Measurements from ENCODE around the gene MYO1F. TPM values are rescaled to one million over a fixed set of nuclear protein-coding genes. Genes with fewer than 3 reads are reported as not detected.

The MYO1F gene
- polyA plus RNA-seq, 1 donor (not counting 4 experiments of a cell fraction or from before 2014, with no cell fraction given) = 0.14 TPM

DNA sequence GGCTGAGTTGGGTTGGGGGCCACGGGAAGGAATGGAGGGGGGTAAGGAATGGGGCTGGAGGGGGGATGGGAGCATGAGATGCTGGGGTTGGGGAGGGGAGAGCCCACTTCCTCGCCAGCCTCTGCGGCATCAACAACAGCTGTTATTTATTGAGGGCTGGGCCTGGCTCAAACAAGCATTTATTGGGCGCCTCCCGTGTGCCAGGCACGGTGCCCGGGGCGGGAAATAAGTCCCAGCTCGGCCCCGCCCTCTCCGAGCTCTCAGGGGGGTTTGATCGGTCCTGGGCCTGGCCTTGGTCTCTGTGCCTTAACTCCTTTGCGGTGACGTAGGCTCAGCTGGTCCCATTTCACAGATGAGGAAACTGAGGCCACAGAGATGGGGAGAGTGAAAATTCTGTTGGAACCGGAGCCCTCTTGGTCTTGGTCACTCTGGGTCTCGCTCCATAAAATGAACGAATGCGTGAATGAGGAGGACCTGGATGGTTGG is 34.2 kb upstream of the MYO1F start:
- FAIRE-seq = no peak
- dilution Hi-C loops (cut with MboI; ENCODE audit: extremely low pct_ligation_motif_present, low sequenced_read_pairs) = no loop called here
- Histone ChIP-seq H3K9ac (ENCODE audit: control insufficient read depth, extremely low read depth, insufficient read depth, low read length) (no peak overlapping the region), H3K79me2 (ENCODE audit: control insufficient read depth, insufficient read depth, low read length) (no peaks in the 10 kb centered on the region), H4K20me1 (ENCODE audit: control insufficient read depth, extremely low read depth, insufficient read depth, low read length) (no peaks in the 10 kb centered on the region), H2AFZ (ENCODE audit: control insufficient read depth, low read length) (no peak overlapping the region), H3K4me1 (ENCODE audit: control insufficient read depth, extremely low read depth, insufficient read depth, low read length) (no peaks in the 10 kb centered on the region), H3K4me3 (ENCODE audit: control insufficient read depth in 2 of 3, extremely low read depth in 1 of 3, insufficient read depth in 2 of 3, low read depth in 1 of 3, low read length in 3 of 3) (no peak overlapping the region), H3K4me2 (ENCODE audit: control insufficient read depth, extremely low read depth, insufficient read depth, low read depth, low read length) (no peak overlapping the region), H3K9me1 (ENCODE audit: control insufficient read depth, extremely low read depth, insufficient read depth, low read length) (no peaks in the 10 kb centered on the region), H3K27me3 (ENCODE audit: control insufficient read depth, extremely low read depth, insufficient read depth, low read length) (peaks cover 19% of the 10 kb centered on the region), H3K27ac (ENCODE audit: control insufficient read depth, insufficient read depth, low read length) (no peak overlapping the region), H3K36me3 (ENCODE audit: control insufficient read depth in 2 of 2, extremely low read depth in 1 of 2, insufficient read depth in 2 of 2, low read length in 2 of 2) (no peaks in the 10 kb centered on the region), H3K9me3 (ENCODE audit: control insufficient read depth, low read depth, low read length) (no peaks in the 10 kb centered on the region)
- TF ChIP-seq, protein P1, sequence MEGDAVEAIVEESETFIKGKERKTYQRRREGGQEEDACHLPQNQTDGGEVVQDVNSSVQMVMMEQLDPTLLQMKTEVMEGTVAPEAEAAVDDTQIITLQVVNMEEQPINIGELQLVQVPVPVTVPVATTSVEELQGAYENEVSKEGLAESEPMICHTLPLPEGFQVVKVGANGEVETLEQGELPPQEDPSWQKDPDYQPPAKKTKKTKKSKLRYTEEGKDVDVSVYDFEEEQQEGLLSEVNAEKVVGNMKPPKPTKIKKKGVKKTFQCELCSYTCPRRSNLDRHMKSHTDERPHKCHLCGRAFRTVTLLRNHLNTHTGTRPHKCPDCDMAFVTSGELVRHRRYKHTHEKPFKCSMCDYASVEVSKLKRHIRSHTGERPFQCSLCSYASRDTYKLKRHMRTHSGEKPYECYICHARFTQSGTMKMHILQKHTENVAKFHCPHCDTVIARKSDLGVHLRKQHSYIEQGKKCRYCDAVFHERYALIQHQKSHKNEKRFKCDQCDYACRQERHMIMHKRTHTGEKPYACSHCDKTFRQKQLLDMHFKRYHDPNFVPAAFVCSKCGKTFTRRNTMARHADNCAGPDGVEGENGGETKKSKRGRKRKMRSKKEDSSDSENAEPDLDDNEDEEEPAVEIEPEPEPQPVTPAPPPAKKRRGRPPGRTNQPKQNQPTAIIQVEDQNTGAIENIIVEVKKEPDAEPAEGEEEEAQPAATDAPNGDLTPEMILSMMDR (optimal IDR thresholded peaks at IDR 0.05 in 1 of 3, IDR thresholded peaks at IDR 0.05 in 1 of 3, conservative IDR thresholded peaks at IDR 0.05 in 1 of 3; ENCODE audit: extremely low read depth in 1 of 3, insufficient read depth in 2 of 3, low read length in 3 of 3) = no peak
- TF ChIP-seq EZH2 (IDR thresholded peaks at IDR 0.05; ENCODE audit: low read length) = no peak
- DNase-seq (ENCODE audit: low read depth, low spot score) = no peak

GRCh38 chr19:8610936-8611300 is 33.7 kb upstream of the MYO1F start:
- Histone ChIP-seq H3K9ac (ENCODE audit: control insufficient read depth, extremely low read depth, insufficient read depth, low read length) (no peak overlapping the region), H3K4me1 (ENCODE audit: control insufficient read depth, extremely low read depth, insufficient read depth, low read length) (no peaks in the 10 kb centered on the region), H3K4me2 (ENCODE audit: control insufficient read depth, extremely low read depth, insufficient read depth, low read depth, low read length) (no peak overlapping the region), H3K27me3 (ENCODE audit: control insufficient read depth, extremely low read depth, insufficient read depth, low read length) (peaks cover 19% of the 10 kb centered on the region), H3K27ac (ENCODE audit: control insufficient read depth, insufficient read depth, low read length) (no peak overlapping the region), H4K20me1 (ENCODE audit: control insufficient read depth, extremely low read depth, insufficient read depth, low read length) (no peaks in the 10 kb centered on the region), H3K9me1 (ENCODE audit: control insufficient read depth, extremely low read depth, insufficient read depth, low read length) (no peaks in the 10 kb centered on the region), H3K4me3 (ENCODE audit: control insufficient read depth in 2 of 3, extremely low read depth in 1 of 3, insufficient read depth in 2 of 3, low read depth in 1 of 3, low read length in 3 of 3) (no peak overlapping the region), H3K9me3 (ENCODE audit: control insufficient read depth, low read depth, low read length) (no peaks in the 10 kb centered on the region), H2AFZ (ENCODE audit: control insufficient read depth, low read length) (no peak overlapping the region), H3K79me2 (ENCODE audit: control insufficient read depth, insufficient read depth, low read length) (no peaks in the 10 kb centered on the region), H3K36me3 (ENCODE audit: control insufficient read depth in 2 of 2, extremely low read depth in 1 of 2, insufficient read depth in 2 of 2, low read length in 2 of 2) (no peaks in the 10 kb centered on the region)
- TF ChIP-seq, protein P1 (optimal IDR thresholded peaks at IDR 0.05 in 1 of 3, IDR thresholded peaks at IDR 0.05 in 1 of 3, conservative IDR thresholded peaks at IDR 0.05 in 1 of 3; ENCODE audit: extremely low read depth in 1 of 3, insufficient read depth in 2 of 3, low read length in 3 of 3) = no peak
- TF ChIP-seq EZH2 (IDR thresholded peaks at IDR 0.05; ENCODE audit: low read length) = no peak
- dilution Hi-C loops (cut with MboI; ENCODE audit: extremely low pct_ligation_motif_present, low sequenced_read_pairs) = no loop called here
- FAIRE-seq (no peak), DNase-seq (ENCODE audit: low read depth, low spot score) (no peak)
